ENCODE measurements around the gene RTN4IP1. TPM values are rescaled to one million over a fixed set of nuclear protein-coding genes. Genes with fewer than 3 reads are reported as not detected.
A peak's percentile ranks its signal among the peaks of the same experiment; 100 is the strongest.

Gene RTN4IP1
- total RNA-seq, 4 donors from 2014 or later = 5.4 to 15.3 (median 9.3) TPM

DNA sequence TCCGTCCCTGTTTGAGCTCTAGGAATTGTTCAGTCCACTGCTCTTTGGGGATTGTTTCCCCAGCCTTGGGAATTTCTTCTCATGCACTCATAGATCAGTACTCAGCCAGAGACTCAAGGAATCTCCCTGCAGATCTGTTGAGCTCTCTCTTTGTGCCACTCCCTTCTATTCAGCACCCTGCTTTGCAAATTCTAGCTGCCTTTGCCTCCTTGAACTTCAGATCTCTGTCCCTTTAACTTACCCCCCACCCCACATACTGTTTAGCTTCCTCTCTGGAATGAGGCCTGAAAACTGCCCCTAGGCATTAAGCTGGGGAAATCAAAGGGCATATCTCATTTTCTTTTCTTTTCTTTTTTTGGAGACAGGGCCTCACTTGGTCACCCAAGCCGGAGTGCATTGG lies 30.6 kb upstream of the RTN4IP1 start:
- no peak overlapping the region for H3K4me3 ChIP-seq
- ATAC-seq (no peak), DNase-seq (no peak)
- no peaks in the 10 kb centered on the region for H3K27me3 ChIP-seq
- no peaks in the 10 kb centered on the region for H3K4me1 ChIP-seq
- H3K9me3 ChIP-seq = peaks cover 0 to 3% (median 0%) of the 10 kb centered on the region in 3 donors
- TF ChIP-seq, protein P1, sequence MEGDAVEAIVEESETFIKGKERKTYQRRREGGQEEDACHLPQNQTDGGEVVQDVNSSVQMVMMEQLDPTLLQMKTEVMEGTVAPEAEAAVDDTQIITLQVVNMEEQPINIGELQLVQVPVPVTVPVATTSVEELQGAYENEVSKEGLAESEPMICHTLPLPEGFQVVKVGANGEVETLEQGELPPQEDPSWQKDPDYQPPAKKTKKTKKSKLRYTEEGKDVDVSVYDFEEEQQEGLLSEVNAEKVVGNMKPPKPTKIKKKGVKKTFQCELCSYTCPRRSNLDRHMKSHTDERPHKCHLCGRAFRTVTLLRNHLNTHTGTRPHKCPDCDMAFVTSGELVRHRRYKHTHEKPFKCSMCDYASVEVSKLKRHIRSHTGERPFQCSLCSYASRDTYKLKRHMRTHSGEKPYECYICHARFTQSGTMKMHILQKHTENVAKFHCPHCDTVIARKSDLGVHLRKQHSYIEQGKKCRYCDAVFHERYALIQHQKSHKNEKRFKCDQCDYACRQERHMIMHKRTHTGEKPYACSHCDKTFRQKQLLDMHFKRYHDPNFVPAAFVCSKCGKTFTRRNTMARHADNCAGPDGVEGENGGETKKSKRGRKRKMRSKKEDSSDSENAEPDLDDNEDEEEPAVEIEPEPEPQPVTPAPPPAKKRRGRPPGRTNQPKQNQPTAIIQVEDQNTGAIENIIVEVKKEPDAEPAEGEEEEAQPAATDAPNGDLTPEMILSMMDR (IDR thresholded peaks at IDR 0.05 in 4 of 5, conservative IDR thresholded peaks at IDR 0.05 in 1 of 5) = no peak
- TF ChIP-seq POLR2A (IDR thresholded peaks at IDR 0.05) = no peak
- H3K36me3 ChIP-seq = peaks cover 5 to 60% of the 10 kb centered on the region in 2 donors
- in situ Hi-C loops (cut with MboI; ENCODE audit: low sequenced_read_pairs in 4 of 4) (no loop called here), intact Hi-C loops (cut with DNase I; ENCODE audit: low total_unique reads) (no loop called here)
- no peak overlapping the region for H3K27ac ChIP-seq

DNA sequence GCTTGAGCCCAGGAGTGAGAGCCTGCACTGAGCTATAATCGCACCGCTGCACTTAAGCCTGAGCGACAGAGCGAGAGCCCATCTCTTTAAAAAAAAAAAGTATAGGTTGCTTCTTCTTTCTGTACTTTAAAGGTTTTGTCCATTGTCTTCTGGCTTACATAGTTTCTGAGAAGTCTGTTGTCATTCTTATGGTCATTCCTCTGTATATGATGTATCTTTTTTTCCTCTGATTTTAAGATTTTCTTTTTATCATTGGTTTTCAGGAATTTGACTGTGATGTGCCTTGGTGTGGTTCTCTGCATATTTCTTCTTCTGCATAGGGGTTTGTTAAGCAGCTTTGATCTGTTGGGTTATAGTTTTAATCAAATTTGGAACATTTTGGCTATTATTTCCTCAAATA lies 29.2 kb upstream of the RTN4IP1 start:
- DNase-seq = no peak
- TF ChIP-seq POLR2A (IDR thresholded peaks at IDR 0.05) = no peak
- TF ChIP-seq, protein P1 (IDR thresholded peaks at IDR 0.05 in 4 of 5, conservative IDR thresholded peaks at IDR 0.05 in 1 of 5) = no peak
- ATAC-seq = no peak
- intact Hi-C loops (cut with DNase I; ENCODE audit: low total_unique reads) (no loop called here), in situ Hi-C loops (cut with MboI; ENCODE audit: low sequenced_read_pairs in 4 of 4) (no loop called here)
- H3K27ac ChIP-seq = no peak overlapping the region
- H3K27me3 ChIP-seq = no peaks in the 10 kb centered on the region
- H3K4me3 ChIP-seq = no peak overlapping the region
- H3K9me3 ChIP-seq = peaks cover 0 to 3% (median 0%) of the 10 kb centered on the region in 3 donors
- H3K36me3 ChIP-seq = peaks cover 5 to 64% of the 10 kb centered on the region in 2 donors
- H3K4me1 ChIP-seq = no peaks in the 10 kb centered on the region

DNA sequence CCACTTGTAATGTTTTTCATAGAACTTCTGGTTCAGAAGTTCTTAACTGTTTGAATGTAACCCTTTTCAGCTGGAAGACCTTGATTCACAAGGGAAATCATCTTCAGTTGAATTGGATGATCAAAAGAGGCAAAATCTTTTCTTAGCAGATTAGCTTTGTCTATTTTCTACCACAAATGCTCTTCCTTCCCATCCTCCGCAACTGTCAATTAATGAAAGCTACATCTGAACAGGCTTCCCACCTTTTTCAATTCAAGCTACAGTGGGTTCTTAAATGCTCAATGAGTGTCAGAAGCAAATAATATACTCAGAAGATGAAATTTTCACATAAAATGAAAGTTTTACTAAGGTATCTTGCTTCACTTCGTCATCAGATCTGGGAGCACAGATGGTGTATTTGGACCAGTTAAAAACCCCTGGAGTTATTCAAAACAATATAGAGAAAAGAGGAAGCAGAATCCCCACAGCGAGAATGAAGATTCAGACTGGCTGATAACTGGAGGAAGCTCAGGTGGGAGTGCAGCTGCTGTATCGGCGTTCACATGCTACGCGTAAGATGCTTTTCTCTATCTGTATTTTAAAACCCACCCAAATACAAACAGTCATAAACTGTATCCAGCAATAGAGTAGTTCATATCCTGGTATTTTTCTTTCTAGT lies 19.5 kb upstream of the RTN4IP1 start:
- Histone ChIP-seq H3K27me3 (no peaks in the 10 kb centered on the region), H3K4me3 (no peak overlapping the region), H3K4me1 (no peaks in the 10 kb centered on the region), H3K36me3 (peaks cover 0 to 64% of the 10 kb centered on the region in 2 donors), H3K27ac (no peak overlapping the region), H3K9me3 (no peaks in the 10 kb centered on the region)
- intact Hi-C loops (cut with DNase I; ENCODE audit: low total_unique reads) (no loop called here), in situ Hi-C loops (cut with MboI; ENCODE audit: low sequenced_read_pairs in 4 of 4) (no loop called here)
- ATAC-seq (no peak), DNase-seq (no peak)
- TF ChIP-seq, protein P1 (IDR thresholded peaks at IDR 0.05 in 4 of 5, conservative IDR thresholded peaks at IDR 0.05 in 1 of 5) = no peak
- TF ChIP-seq POLR2A (IDR thresholded peaks at IDR 0.05) = no peak

- H3K36me3 ChIP-seq = peaks cover 4 to 38% of the 10 kb centered on the region in 2 donors
- H3K27ac ChIP-seq = peak overlapping the region in 3 of 4 donors; percentile 32 to 64 (median 58)
- in situ Hi-C loops (cut with MboI; ENCODE audit: low sequenced_read_pairs in 4 of 4) (no loop called here), intact Hi-C loops (cut with DNase I; ENCODE audit: low total_unique reads) (no loop called here)
- DNase-seq (no peak), ATAC-seq (peak in 1 of 2 donors; percentile 27)
- no peaks in the 10 kb centered on the region for H3K9me3 ChIP-seq
- H3K4me3 ChIP-seq = no peak overlapping the region
- TF ChIP-seq, protein P1 (IDR thresholded peaks at IDR 0.05 in 4 of 5, conservative IDR thresholded peaks at IDR 0.05 in 1 of 5) = no peak
- no peak for TF ChIP-seq POLR2A (IDR thresholded peaks at IDR 0.05)
- H3K27me3 ChIP-seq = no peaks in the 10 kb centered on the region
- H3K4me1 ChIP-seq = peaks cover 0 to 11% of the 10 kb centered on the region in 2 donors
Observed at GRCh38 chr6:106643061-106643460, 13.8 kb upstream of the RTN4IP1 start.

All from gastrocnemius medialis (tissue), 4 donors.